GM23248 (cell line): ENCODE results near the gene B3GALT5. TPM values are rescaled to one million over a fixed set of nuclear protein-coding genes. Genes with fewer than 3 reads are reported as not detected.

Experiments
- DNase-seq: peaks from one replicate; pipeline ENCODE4 v3.0.0-alpha.2; 2015
- H2AFZ ChIP-seq: fragments of 200-600 bp; sonication (generic); 2 replicates; pipeline ENCODE4 v1.6.1; 2016; ENCODE audit warnings: antibody characterized with exemption
- H3F3A ChIP-seq: fragments of 200-600 bp; sonication (generic); 2 replicates; pipeline ENCODE4 v1.6.1; 2016; ENCODE audit warnings: mild to moderate bottlenecking, antibody characterized with exemption, mixed run types; ENCODE audit not compliant: insufficient read depth
- H3K27ac ChIP-seq: fragments of 200-600 bp; sonication (generic); 2 replicates; pipeline ENCODE4 v1.5.1; 2016; ENCODE audit warnings: mild to moderate bottlenecking
- H3K27me3 ChIP-seq: fragments of 200-600 bp; sonication (generic); replicated peaks from 2 replicates; pipeline ENCODE4 v1.6.1; 2016; ENCODE audit warnings: mild to moderate bottlenecking; ENCODE audit not compliant: insufficient read depth
- H3K36me3 ChIP-seq: fragments of 200-600 bp; sonication (generic); 2 replicates; pipeline ENCODE4 v1.6.1; 2016; ENCODE audit warnings: low read depth, mild to moderate bottlenecking
- H3K4me1 ChIP-seq: fragments of 200-600 bp; sonication (generic); 2 replicates; pipeline ENCODE4 v1.6.1; 2016; ENCODE audit warnings: mild to moderate bottlenecking; ENCODE audit not compliant: insufficient read depth
- H3K4me2 ChIP-seq: fragments of 200-600 bp; sonication (generic); one replicate; pipeline ENCODE4 v1.6.1; 2016; ENCODE audit warnings: mild to moderate bottlenecking; ENCODE audit not compliant: unreplicated experiment
- H3K4me3 ChIP-seq: fragments of 200-600 bp; sonication (generic); 2 replicates; pipeline ENCODE4 v1.5.1; 2016; ENCODE audit warnings: mild to moderate bottlenecking
- H3K79me2 ChIP-seq: fragments of 200-600 bp; sonication (generic); 2 replicates; pipeline ENCODE4 v1.6.1; 2016; ENCODE audit warnings: mild to moderate bottlenecking; ENCODE audit not compliant: insufficient read depth
- H3K9ac ChIP-seq: fragments of 200-600 bp; sonication (generic); 2 replicates; pipeline ENCODE4 v1.6.1; 2016; ENCODE audit warnings: mild to moderate bottlenecking
- H3K9me2 ChIP-seq: fragments of 200-600 bp; sonication (generic); 2 replicates; pipeline ENCODE4 v1.6.1; 2016; ENCODE audit warnings: mixed run types, mild to moderate bottlenecking, moderate library complexity; ENCODE audit not compliant: insufficient read depth
- H3K9me3 ChIP-seq: fragments of 200-600 bp; sonication (generic); one replicate; pipeline ENCODE4 v1.6.1; 2017; ENCODE audit warnings: low read depth
- H4K20me1 ChIP-seq: fragments of 200-600 bp; sonication (generic); 2 replicates; pipeline ENCODE4 v1.6.0; 2016; ENCODE audit not compliant: insufficient read depth
- EZH2 ChIP-seq: fragments of 200-600 bp; sonication (generic); IDR thresholded peaks from 2 replicates; pipeline ENCODE4 v1.6.1; 2018; ENCODE audit warnings: antibody characterized with exemption, mild to moderate bottlenecking; ENCODE audit not compliant: insufficient read depth, poor library complexity, severe bottlenecking
- EZH2phosphoT487 ChIP-seq: fragments of 200-600 bp; sonication (generic); IDR thresholded peaks from 2 replicates; pipeline ENCODE4 v1.6.1; 2018; ENCODE audit warnings: antibody characterized with exemption, moderate library complexity, mild to moderate bottlenecking, low read depth; ENCODE audit not compliant: insufficient read depth
- WGBS, 2 experiments: methylation state at CpG; one replicate each; pipeline ENCODE4 v1.1.6; 2015 to 2017; ENCODE audit warnings: low lambda C conversion rate in 2 of 2, low coverage in 1 of 2; ENCODE audit errors: missing lambda C conversion rate in 2 of 2; 5-methylcytosine and 5-hydroxymethylcytosine counted together
- in situ Hi-C: fragments of 300-500 bp; cut with MboI; formaldehyde crosslinking; loops from 2 replicates; pipeline ENCODE4 v1.15.0; 2020
- polyA plus RNA-seq: library from polyadenylated mRNA; unstranded; fragments of >200 nt; fragmentation: Nextera tagmentation; extraction: Ambion mirVana; gene quantifications from 2 replicates; pipeline ENCODE4 v1.2.1, GENCODE V29; 2016
- total RNA-seq: library from RNA; depleted of rRNA; stranded (reverse); fragments of >200 nt; shearing (Covaris generic); gene quantifications from 2 replicates; pipeline ENCODE4 v1.2.3, GENCODE V29; 2014

B3GALT5 gene
- total and polyA plus RNA-seq, 2 experiments from 2014 or later = not detected

- Histone ChIP-seq H4K20me1 (no peaks in the 10 kb centered on the region), H3K79me2 (no peaks in the 10 kb centered on the region), H3K9me3 (no peaks in the 10 kb centered on the region), H3K4me2 (no peak overlapping the region), H3K4me1 (no peaks in the 10 kb centered on the region), H3K27me3 (no peaks in the 10 kb centered on the region), H3K4me3 (no peak overlapping the region), H3K36me3 (no peaks in the 10 kb centered on the region), H3F3A (no peaks in the 10 kb centered on the region), H2AFZ (no peak overlapping the region), H3K27ac (no peak overlapping the region), H3K9me2 (no peaks in the 10 kb centered on the region), H3K9ac (no peak overlapping the region)
- WGBS, 2 experiments = 32 to 44% methylated on average over 3 of the region's 3 CpGs
- in situ Hi-C loops = loop anchor here (5.0 kb wide), 1 partner anchor 196 kb away; no protein-coding TSS in a partner anchor
- TF ChIP-seq EZH2 (no peak), EZH2phosphoT487 (no peak)
- DNase-seq = no peak
Measured at GRCh38 chr21:39712976-39713375, 100.2 kb downstream of the B3GALT5 start.

GRCh38 chr21:39713905-39714304 lies 101.2 kb downstream of the B3GALT5 start:
- H3K4me1 ChIP-seq = no peaks in the 10 kb centered on the region
- in situ Hi-C loops = loop anchor here (5.0 kb wide), 1 partner anchor 197 kb away; no protein-coding TSS in a partner anchor
- H3K9me3 ChIP-seq = no peaks in the 10 kb centered on the region

GRCh38 chr21:39714331-39714730 lies 101.6 kb downstream of the B3GALT5 start:
- no peak overlapping the region for H3K4me3 ChIP-seq
- H3K9me3 ChIP-seq = no peaks in the 10 kb centered on the region
- TF ChIP-seq EZH2 = no peak
- TF ChIP-seq EZH2phosphoT487 = no peak
- no peaks in the 10 kb centered on the region for H3K9me2 ChIP-seq
- no peaks in the 10 kb centered on the region for H3K36me3 ChIP-seq
- H3K79me2 ChIP-seq = no peaks in the 10 kb centered on the region
- H4K20me1 ChIP-seq = no peaks in the 10 kb centered on the region
- H3K9ac ChIP-seq = no peak overlapping the region
- no peaks in the 10 kb centered on the region for H3K27me3 ChIP-seq
- DNase-seq = no peak
- no peaks in the 10 kb centered on the region for H3F3A ChIP-seq
- no peak overlapping the region for H3K27ac ChIP-seq
- H2AFZ ChIP-seq = no peak overlapping the region
- H3K4me1 ChIP-seq = no peaks in the 10 kb centered on the region
- in situ Hi-C loops = loop anchor here (5.0 kb wide), 1 partner anchor 197 kb away; no protein-coding TSS in a partner anchor
- H3K4me2 ChIP-seq = no peak overlapping the region
- 6 to 11% methylated on average over 1 of the region's 1 CpG for WGBS, 2 experiments

More at GRCh38 chr21:39713905-39714304, 101.2 kb downstream of the B3GALT5 start:
- H3K9ac ChIP-seq = no peak overlapping the region
- no peaks in the 10 kb centered on the region for H3K36me3 ChIP-seq
- H3K4me2 ChIP-seq = no peak overlapping the region
- WGBS, 2 experiments = 56 to 67% methylated on average over 7 of the region's 7 CpGs
- no peak overlapping the region for H3K4me3 ChIP-seq
- H3K79me2 ChIP-seq = no peaks in the 10 kb centered on the region
- TF ChIP-seq EZH2 (no peak), EZH2phosphoT487 (no peak)
- no peak for DNase-seq
- H3K27me3 ChIP-seq = no peaks in the 10 kb centered on the region
- H3K27ac ChIP-seq = no peak overlapping the region
- H3F3A ChIP-seq = no peaks in the 10 kb centered on the region
- no peaks in the 10 kb centered on the region for H4K20me1 ChIP-seq
- no peak overlapping the region for H2AFZ ChIP-seq
- no peaks in the 10 kb centered on the region for H3K9me2 ChIP-seq

- no peaks in the 10 kb centered on the region for H3K27me3 ChIP-seq
- H3K9me3 ChIP-seq = no peaks in the 10 kb centered on the region
- H3K4me2 ChIP-seq = no peak overlapping the region
- H3K36me3 ChIP-seq = no peaks in the 10 kb centered on the region
- H4K20me1 ChIP-seq = no peaks in the 10 kb centered on the region
- no peaks in the 10 kb centered on the region for H3K4me1 ChIP-seq
- H3K79me2 ChIP-seq = no peaks in the 10 kb centered on the region
- 18 to 25% methylated on average over 10 of the region's 10 CpGs for WGBS, 2 experiments
- in situ Hi-C loops = no loop called here
- H3K9me2 ChIP-seq = no peaks in the 10 kb centered on the region
- H3F3A ChIP-seq = no peaks in the 10 kb centered on the region
- TF ChIP-seq EZH2phosphoT487 (no peak), EZH2 (no peak)
- no peak overlapping the region for H3K27ac ChIP-seq
- H3K4me3 ChIP-seq = no peak overlapping the region
- H2AFZ ChIP-seq = no peak overlapping the region
- peak; percentile 59 for DNase-seq
- H3K9ac ChIP-seq = no peak overlapping the region
Measured at GRCh38 chr21:39715804-39716397, 103.2 kb downstream of the B3GALT5 start.
